Measurements from ENCODE around the gene NAV2. TPM values are rescaled to one million over a fixed set of nuclear protein-coding genes. Genes with fewer than 3 reads are reported as not detected.

Gene NAV2
- total and polyA plus RNA-seq, 12 donors: 6.9 to 34.7 (median 20.2) TPM

GRCh38 chr11:19729141-19729540, 16.5 kb downstream of the NAV2 start:
- 76 to 80% methylated on average over 2 of the region's 2 CpGs for WGBS, 2 donors
- Histone ChIP-seq H3K36me3 (no peaks in the 10 kb centered on the region), H3K27ac (peak overlapping the region in 2 of 10 donors; percentile 3 to 22), H3K27me3 (no peaks in the 10 kb centered on the region), H3K4me3 (no peak overlapping the region), H3K9me3 (no peaks in the 10 kb centered on the region), H3K4me1 (peaks cover 6 to 76% (median 41%) of the 10 kb centered on the region in 9 donors)
- intact Hi-C loops (cut with DNase I): no loop called here
- TF ChIP-seq CTCF (IDR thresholded peaks at IDR 0.05): no peak
- ATAC-seq (no peak), DNase-seq (no peak)

- no peak overlapping the region for H3K4me3 ChIP-seq
- ATAC-seq (peak; percentile 40 to 89 (median 67)), DNase-seq (peak; percentile 44 to 51)
- no peaks in the 10 kb centered on the region for H3K27me3 ChIP-seq
- H3K36me3 ChIP-seq: no peaks in the 10 kb centered on the region
- intact Hi-C loops (cut with DNase I): loop anchor here in 1 of 10 donors (10.0 kb wide), 1 partner anchor 416 kb away; no protein-coding TSS in a partner anchor
- peaks cover 6 to 77% (median 46%) of the 10 kb centered on the region in 9 donors for H3K4me1 ChIP-seq
- H3K9me3 ChIP-seq: no peaks in the 10 kb centered on the region
- H3K27ac ChIP-seq: peak overlapping the region in 8 of 10 donors; percentile 11 to 75 (median 58)
- whole genome bisulfite sequencing, 2 donors: 41 to 66% methylated on average over 11 of the region's 11 CpGs
- TF ChIP-seq CTCF (IDR thresholded peaks at IDR 0.05): peak in 1 of 9 donors; percentile 7
Observed at GRCh38 chr11:19730373-19730772, 17.7 kb downstream of the NAV2 start.

- DNase-seq (no peak), ATAC-seq (no peak)
- H3K27me3 ChIP-seq: no peaks in the 10 kb centered on the region
- no peak overlapping the region for H3K4me3 ChIP-seq
- peaks cover 5 to 72% (median 36%) of the 10 kb centered on the region in 9 donors for H3K4me1 ChIP-seq
- intact Hi-C loops (cut with DNase I): loop anchor here in 1 of 10 donors (10.0 kb wide), 1 partner anchor 419 kb away; no protein-coding TSS in a partner anchor
- no peaks in the 10 kb centered on the region for H3K36me3 ChIP-seq
- 75 to 89% methylated on average over 2 of the region's 2 CpGs for WGBS, 2 donors
- no peaks in the 10 kb centered on the region for H3K9me3 ChIP-seq
- no peak for TF ChIP-seq CTCF (IDR thresholded peaks at IDR 0.05)
- H3K27ac ChIP-seq: peak overlapping the region in 1 of 10 donors; percentile 34
Observed at GRCh38 chr11:19734171-19734570, 21.5 kb downstream of the NAV2 start.

GRCh38 chr11:19735157-19735908, 22.7 kb downstream of the NAV2 start:
- 61 to 67% methylated on average over 7 of the region's 7 CpGs for WGBS, 2 donors
- H3K4me1 ChIP-seq: peaks cover 5 to 72% (median 38%) of the 10 kb centered on the region in 9 donors
- peak overlapping the region in 6 of 10 donors; percentile 11 to 52 (median 30) for H3K27ac ChIP-seq

More at GRCh38 chr11:19735157-19735908, 22.7 kb downstream of the NAV2 start:
- intact Hi-C loops (cut with DNase I): loop anchor here in 2 of 10 donors (5.0 to 10.0 kb wide), 2 partner anchors 167 to 421 kb away; no protein-coding TSS in a partner anchor
- Histone ChIP-seq H3K27me3 (no peaks in the 10 kb centered on the region), H3K4me3 (no peak overlapping the region), H3K36me3 (no peaks in the 10 kb centered on the region), H3K9me3 (no peaks in the 10 kb centered on the region)
- peak in 5 of 8 donors; percentile 39 to 60 (median 48) for ATAC-seq
- peak in 5 of 9 donors; percentile 14 to 50 (median 29) for TF ChIP-seq CTCF (IDR thresholded peaks at IDR 0.05)
- DNase-seq: no peak

All from heart right ventricle (tissue), 16 donors.